GM23338 (cell line): Measurements from ENCODE around the gene CBX8. TPM values are rescaled to one million over a fixed set of nuclear protein-coding genes. Genes with fewer than 3 reads are reported as not detected.

Experiments
- ATAC-seq: fragments of 200-7000 bp; cut with Tn5 transposase; 3 replicates; pipeline ENCODE4 v1.9.1; 2020
- DNase-seq: peaks from one replicate; pipeline ENCODE4 v3.0.0-alpha.2; 2015; ENCODE audit warnings: low spot score
- H2AFZ ChIP-seq: fragments of 200-600 bp; sonication (generic); 2 replicates; pipeline ENCODE4 v1.8.0; 2016; ENCODE audit warnings: antibody characterized with exemption, mild to moderate bottlenecking, moderate library complexity
- H3F3A ChIP-seq: fragments of 200-600 bp; sonication (generic); replicated peaks from 2 replicates; pipeline ENCODE4 v1.8.0; 2017; ENCODE audit warnings: antibody characterized with exemption, mixed run types, low read depth
- H3K27ac ChIP-seq: fragments of 200-600 bp; sonication (generic); 2 replicates; pipeline ENCODE4 v1.6.1; 2016; ENCODE audit warnings: low read depth
- H3K27me3 ChIP-seq: fragments of 200-600 bp; sonication (generic); 2 replicates; pipeline ENCODE4 v1.8.0; 2016; ENCODE audit warnings: mild to moderate bottlenecking, mixed run types, moderate library complexity; ENCODE audit not compliant: insufficient read depth
- H3K36me3 ChIP-seq: fragments of 200-600 bp; sonication (generic); 2 replicates; pipeline ENCODE4 v1.8.0; 2016; ENCODE audit warnings: mild to moderate bottlenecking; ENCODE audit not compliant: insufficient read depth
- H3K4me1 ChIP-seq: fragments of 200-600 bp; sonication (generic); 2 replicates; pipeline ENCODE4 v1.8.0; 2016; ENCODE audit warnings: mild to moderate bottlenecking, moderate library complexity; ENCODE audit not compliant: insufficient read depth
- H3K4me2 ChIP-seq: fragments of 200-600 bp; sonication (generic); 2 replicates; pipeline ENCODE4 v1.7.1; 2017; ENCODE audit warnings: mixed run types
- H3K4me3 ChIP-seq: fragments of 200-600 bp; sonication (generic); 2 replicates; pipeline ENCODE4 v1.6.1; 2016; ENCODE audit warnings: mixed run types
- H3K79me2 ChIP-seq: fragments of 200-600 bp; sonication (generic); replicated peaks from 2 replicates; pipeline ENCODE4 v1.8.0; 2017; ENCODE audit warnings: mild to moderate bottlenecking; ENCODE audit not compliant: insufficient read depth
- H3K9me2 ChIP-seq: fragments of 200-600 bp; sonication (generic); 2 replicates; pipeline ENCODE4 v1.8.0; 2017; ENCODE audit not compliant: insufficient read depth
- H4K20me1 ChIP-seq: fragments of 200-600 bp; sonication (generic); replicated peaks from 2 replicates; pipeline ENCODE4 v1.8.0; 2017; ENCODE audit warnings: mild to moderate bottlenecking; ENCODE audit not compliant: insufficient read depth
- H3K27ac Mint-ChIP-seq: 2 replicates; pipeline ENCODE4 v1.8.0; 2020; ENCODE audit warnings: inconsistent platforms, mild to moderate bottlenecking, moderate library complexity, mixed read lengths
- H3K27me3 Mint-ChIP-seq: 3 replicates; pipeline ENCODE4 v1.8.0; 2022; ENCODE audit warnings: low read depth, mild to moderate bottlenecking, moderate library complexity, mixed read lengths, inconsistent platforms; ENCODE audit not compliant: insufficient read depth, poor library complexity
- H3K36me3 Mint-ChIP-seq: 3 replicates; pipeline ENCODE4 v1.8.0; 2021; ENCODE audit warnings: low read depth, mild to moderate bottlenecking, inconsistent platforms, moderate library complexity, mixed read lengths
- H3K4me1 Mint-ChIP-seq: 3 replicates; pipeline ENCODE4 v1.8.0; 2020; ENCODE audit warnings: mild to moderate bottlenecking, inconsistent platforms, mixed read lengths
- H3K4me3 Mint-ChIP-seq: 3 replicates; pipeline ENCODE4 v1.8.0; 2021; ENCODE audit warnings: moderate library complexity, mild to moderate bottlenecking, inconsistent platforms, mixed read lengths
- H3K9me3 Mint-ChIP-seq: 3 replicates; pipeline ENCODE4 v1.8.0; 2020; ENCODE audit warnings: moderate library complexity, mild to moderate bottlenecking, inconsistent platforms, mixed read lengths
- CREB1 ChIP-seq: fragments of 250-450 bp; sonication (Bioruptor Pico); IDR thresholded peaks from 2 replicates; pipeline ENCODE4 v1.5.0; 2020; ENCODE audit warnings: low read depth, mild to moderate bottlenecking, moderate library complexity
- CTCF ChIP-seq, 2 experiments: fragments of 200-600 bp in 1 of 2; sonication (generic) in 1 of 2; conservative IDR thresholded peaks; 2 replicates each; pipeline versions ENCODE4 v1.5.1 to v1.6.1; 2016 to 2017; ENCODE audit warnings: antibody characterized with exemption in 2 of 2, low read depth in 2 of 2, mild to moderate bottlenecking in 2 of 2, moderate library complexity in 1 of 2
- ETS1 ChIP-seq: IDR thresholded peaks from 2 replicates; pipeline ENCODE4 v1.6.1; 2016; ENCODE audit warnings: antibody characterized with exemption
- EZH2 ChIP-seq: fragments of 200-600 bp; sonication (generic); IDR thresholded peaks from one replicate; pipeline ENCODE4 v1.8.0; 2017; ENCODE audit warnings: antibody characterized with exemption, mild to moderate bottlenecking, low read depth; ENCODE audit not compliant: unreplicated experiment
- EZH2phosphoT487 ChIP-seq: fragments of 200-600 bp; sonication (generic); IDR thresholded peaks from one replicate; pipeline ENCODE4 v1.8.1; 2018; ENCODE audit warnings: antibody characterized with exemption; ENCODE audit not compliant: unreplicated experiment
- JUNB ChIP-seq: IDR thresholded peaks from one replicate; pipeline ENCODE4 v1.6.1; 2016; ENCODE audit warnings: antibody characterized with exemption; ENCODE audit not compliant: unreplicated experiment
- NANOG ChIP-seq: IDR thresholded peaks from 2 replicates; pipeline ENCODE4 v1.6.1; 2016; ENCODE audit warnings: antibody characterized with exemption, borderline replicate concordance
- POLR2AphosphoS5 ChIP-seq: IDR thresholded peaks from 2 replicates; pipeline ENCODE4 v1.6.1; 2016; ENCODE audit warnings: antibody characterized with exemption, low read depth
- REST ChIP-seq: IDR thresholded peaks from one replicate; pipeline ENCODE4 v1.6.1; 2018; ENCODE audit warnings: antibody characterized with exemption; ENCODE audit not compliant: unreplicated experiment
- STAT1 ChIP-seq: IDR thresholded peaks from one replicate; pipeline ENCODE4 v1.6.1; 2016; ENCODE audit warnings: antibody characterized with exemption; ENCODE audit not compliant: unreplicated experiment
- ZNF114 ChIP-seq: fragments of 250-450 bp; sonication (Bioruptor Pico); IDR thresholded peaks from 2 replicates; pipeline ENCODE4 v1.5.0; 2020; ENCODE audit warnings: mild to moderate bottlenecking, moderate library complexity
- ZNF331 ChIP-seq: fragments of 250-450 bp; sonication (Bioruptor Pico); IDR thresholded peaks from 2 replicates; pipeline ENCODE4 v1.5.0; 2020; ENCODE audit warnings: low read depth, mild to moderate bottlenecking, moderate library complexity
- ZNF462 ChIP-seq: fragments of 250-450 bp; sonication (Bioruptor Pico); IDR thresholded peaks from 2 replicates; pipeline ENCODE4 v1.5.0; 2020; ENCODE audit warnings: mild to moderate bottlenecking, moderate library complexity
- polyA plus RNA-seq: library from polyadenylated mRNA; unstranded; fragments of >200 nt; fragmentation: Nextera tagmentation; extraction: Ambion mirVana; gene quantifications from 2 replicates; pipeline ENCODE4 v1.2.1, GENCODE V29; 2016
- total RNA-seq: library from RNA; depleted of rRNA; stranded (reverse); fragments of >200 nt; shearing (Covaris generic); gene quantifications from 2 replicates; pipeline ENCODE4 v1.2.3, GENCODE V29; 2014

CBX8 gene
- total and polyA plus RNA-seq, 2 experiments from 2014 or later, result 1.0 to 1.3 TPM

- peaks cover 7% of the 10 kb centered on the region; the same call in 1 of the 3 replicates for H3K36me3 Mint-ChIP-seq
- Histone ChIP-seq H2AFZ (no peak overlapping the region), H3F3A (peaks cover 8% of the 10 kb centered on the region; the same call in 1 of the 2 replicates), H3K79me2 (no peaks in the 10 kb centered on the region), H3K27me3 (peaks cover 93% of the 10 kb centered on the region), H3K4me3 (no peak overlapping the region), H3K9me2 (no peaks in the 10 kb centered on the region), H3K4me2 (no peak overlapping the region), H3K4me1 (peaks cover 5% of the 10 kb centered on the region; the same call in 1 of the 2 replicates), H3K36me3 (no peaks in the 10 kb centered on the region), H4K20me1 (peaks cover 6% of the 10 kb centered on the region; the same call in 1 of the 2 replicates), H3K27ac (no peak overlapping the region)
- H3K27me3 Mint-ChIP-seq, result peaks cover 82% of the 10 kb centered on the region
- H3K27ac Mint-ChIP-seq, result no peak overlapping the region
- H3K4me3 Mint-ChIP-seq, result no peak overlapping the region
- TF ChIP-seq EZH2 (no peak), NANOG (no peak), REST (no peak), JUNB (no peak), STAT1 (no peak), CTCF (conservative IDR thresholded peaks at IDR 0.05; ENCODE audit: low read depth in 2 of 2) (no peak), ZNF462 (CRISPR knock-in tag) (no peak), ZNF114 (CRISPR knock-in tag) (no peak), POLR2AphosphoS5 (no peak), CREB1 (CRISPR knock-in tag) (no peak), EZH2phosphoT487 (no peak), ETS1 (no peak), ZNF331 (CRISPR knock-in tag) (no peak)
- H3K9me3 Mint-ChIP-seq, result peaks cover 10% of the 10 kb centered on the region
- DNase-seq (no peak), ATAC-seq (no peak)
- H3K4me1 Mint-ChIP-seq, result peaks cover 6% of the 10 kb centered on the region
Observed at GRCh38 chr17:79819534-79820276, 22.8 kb upstream of the CBX8 start.
